DOHH2 (cell line): ENCODE results near the gene C2orf49.

Experiments used
- H3F3A ChIP-seq: fragments of 200-600 bp; sonication (generic), shearing (Covaris generic); 2 replicates; pipeline ENCODE4 v1.6.0; 2016; ENCODE audit warnings: antibody characterized with exemption, mild to moderate bottlenecking; ENCODE audit not compliant: control insufficient read depth, insufficient read depth
- H3K27ac ChIP-seq: fragments of 200-600 bp; sonication (generic); 2 replicates; pipeline ENCODE4 v1.5.1; 2014; ENCODE audit warnings: low read depth, mild to moderate bottlenecking, low read length, moderate library complexity
- H3K27me3 ChIP-seq: fragments of 200-600 bp; sonication (generic); 2 replicates; pipeline ENCODE4 v1.6.1; 2014; ENCODE audit warnings: mild to moderate bottlenecking, low read length, mixed read lengths; ENCODE audit not compliant: control insufficient read depth
- H3K36me3 ChIP-seq: fragments of 200-600 bp; sonication (generic); 2 replicates; pipeline ENCODE4 v1.6.1; 2014; ENCODE audit warnings: mild to moderate bottlenecking, low read length, moderate library complexity, mixed read lengths; ENCODE audit not compliant: control insufficient read depth
- H3K4me1 ChIP-seq: fragments of 200-600 bp; sonication (generic); 2 replicates; pipeline ENCODE4 v1.6.1; 2014; ENCODE audit warnings: mild to moderate bottlenecking, low read length, mixed read lengths; ENCODE audit not compliant: control insufficient read depth
- H3K4me2 ChIP-seq: fragments of 200-600 bp; sonication (generic); 2 replicates; pipeline ENCODE4 v1.6.0; 2014; ENCODE audit warnings: mild to moderate bottlenecking, low read length, moderate library complexity
- H3K4me3 ChIP-seq: fragments of 200-600 bp; sonication (generic); 2 replicates; pipeline ENCODE4 v1.5.1; 2014; ENCODE audit warnings: mild to moderate bottlenecking, low read length, mixed read lengths
- H3K79me2 ChIP-seq: fragments of 200-600 bp; sonication (generic); 2 replicates; pipeline ENCODE4 v1.6.1; 2014; ENCODE audit warnings: mild to moderate bottlenecking, low read length, mixed read lengths; ENCODE audit not compliant: control insufficient read depth
- H3K9me2 ChIP-seq: fragments of 200-600 bp; sonication (generic); replicated peaks from 2 replicates; pipeline ENCODE4 v1.6.1; 2014; ENCODE audit warnings: mild to moderate bottlenecking, low read length, mixed read lengths; ENCODE audit not compliant: control insufficient read depth
- H3K9me3 ChIP-seq: fragments of 200-600 bp; sonication (generic); 2 replicates; pipeline ENCODE4 v1.6.1; 2014; ENCODE audit warnings: antibody characterized with exemption, low read length, mixed read lengths; ENCODE audit not compliant: control insufficient read depth, insufficient read depth
- H4K20me1 ChIP-seq: fragments of 200-600 bp; sonication (generic); 2 replicates; pipeline ENCODE4 v1.6.0; 2014; ENCODE audit warnings: low read depth, mild to moderate bottlenecking, antibody characterized with exemption, low read length, moderate library complexity; ENCODE audit not compliant: control insufficient read depth, insufficient read depth
- EZH2phosphoT487 ChIP-seq: fragments of 200-600 bp; sonication (generic); IDR thresholded peaks from 2 replicates; pipeline ENCODE4 v1.6.1; 2017; ENCODE audit warnings: borderline replicate concordance, mild to moderate bottlenecking, antibody characterized with exemption, low read length, moderate library complexity, mixed read lengths
- TF ChIP-seq, protein P1 (sequence below): fragments of 200-600 bp; sonication (generic); IDR thresholded peaks from one replicate; pipeline ENCODE4 v1.5.1; 2014; ENCODE audit warnings: antibody characterized with exemption, mild to moderate bottlenecking, low read depth, low read length; ENCODE audit not compliant: poor library complexity, severe bottlenecking

The C2orf49 gene

DNA sequence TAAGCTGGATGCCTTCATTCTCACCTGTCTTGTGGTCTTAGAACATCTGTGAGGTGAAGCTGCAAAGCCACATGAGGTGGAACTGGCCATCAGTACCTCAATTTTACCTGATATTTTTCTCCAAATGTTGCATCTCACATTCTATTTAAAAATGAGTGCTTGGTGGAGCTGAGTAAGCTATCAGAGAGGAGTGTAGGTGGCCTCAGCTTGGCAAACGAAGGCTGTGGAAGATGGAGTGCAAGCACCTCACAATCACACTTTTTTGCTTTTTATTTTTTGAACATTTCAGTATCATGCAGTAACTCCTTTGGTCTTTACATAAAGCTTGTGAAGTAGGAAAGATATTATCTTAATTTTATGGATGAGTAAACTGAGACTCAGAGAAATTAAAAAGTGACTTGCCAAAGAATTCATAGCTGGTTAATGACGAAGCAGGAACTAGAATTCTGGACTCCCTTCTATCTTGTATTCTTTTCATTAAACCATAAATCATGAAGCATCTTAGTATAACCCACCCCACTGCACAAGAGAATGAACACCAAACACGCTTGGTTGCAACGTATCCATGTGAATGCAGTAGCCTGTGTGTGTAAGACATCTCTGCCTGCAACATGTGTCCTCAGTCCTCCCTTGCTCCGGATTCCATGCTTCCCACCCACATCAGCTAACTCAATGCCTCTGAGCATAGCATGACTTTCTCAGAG lies 27.2 kb downstream of the C2orf49 start:
- H4K20me1 ChIP-seq, result no peaks in the 10 kb centered on the region
- H3K4me1 ChIP-seq, result peaks cover 1% of the 10 kb centered on the region; the same call in 1 of the 2 replicates
- TF ChIP-seq EZH2phosphoT487, result no peak
- TF ChIP-seq, protein P1, sequence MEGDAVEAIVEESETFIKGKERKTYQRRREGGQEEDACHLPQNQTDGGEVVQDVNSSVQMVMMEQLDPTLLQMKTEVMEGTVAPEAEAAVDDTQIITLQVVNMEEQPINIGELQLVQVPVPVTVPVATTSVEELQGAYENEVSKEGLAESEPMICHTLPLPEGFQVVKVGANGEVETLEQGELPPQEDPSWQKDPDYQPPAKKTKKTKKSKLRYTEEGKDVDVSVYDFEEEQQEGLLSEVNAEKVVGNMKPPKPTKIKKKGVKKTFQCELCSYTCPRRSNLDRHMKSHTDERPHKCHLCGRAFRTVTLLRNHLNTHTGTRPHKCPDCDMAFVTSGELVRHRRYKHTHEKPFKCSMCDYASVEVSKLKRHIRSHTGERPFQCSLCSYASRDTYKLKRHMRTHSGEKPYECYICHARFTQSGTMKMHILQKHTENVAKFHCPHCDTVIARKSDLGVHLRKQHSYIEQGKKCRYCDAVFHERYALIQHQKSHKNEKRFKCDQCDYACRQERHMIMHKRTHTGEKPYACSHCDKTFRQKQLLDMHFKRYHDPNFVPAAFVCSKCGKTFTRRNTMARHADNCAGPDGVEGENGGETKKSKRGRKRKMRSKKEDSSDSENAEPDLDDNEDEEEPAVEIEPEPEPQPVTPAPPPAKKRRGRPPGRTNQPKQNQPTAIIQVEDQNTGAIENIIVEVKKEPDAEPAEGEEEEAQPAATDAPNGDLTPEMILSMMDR, result no peak
- no peaks in the 10 kb centered on the region for H3F3A ChIP-seq
- no peaks in the 10 kb centered on the region for H3K9me3 ChIP-seq
- H3K79me2 ChIP-seq, result no peaks in the 10 kb centered on the region
- no peak overlapping the region for H3K27ac ChIP-seq
- no peak overlapping the region for H3K4me3 ChIP-seq
- no peaks in the 10 kb centered on the region for H3K9me2 ChIP-seq
- H3K4me2 ChIP-seq, result no peak overlapping the region
- no peaks in the 10 kb centered on the region for H3K36me3 ChIP-seq
- H3K27me3 ChIP-seq, result no peaks in the 10 kb centered on the region; the same call in 1 of the 2 replicates

DNA sequence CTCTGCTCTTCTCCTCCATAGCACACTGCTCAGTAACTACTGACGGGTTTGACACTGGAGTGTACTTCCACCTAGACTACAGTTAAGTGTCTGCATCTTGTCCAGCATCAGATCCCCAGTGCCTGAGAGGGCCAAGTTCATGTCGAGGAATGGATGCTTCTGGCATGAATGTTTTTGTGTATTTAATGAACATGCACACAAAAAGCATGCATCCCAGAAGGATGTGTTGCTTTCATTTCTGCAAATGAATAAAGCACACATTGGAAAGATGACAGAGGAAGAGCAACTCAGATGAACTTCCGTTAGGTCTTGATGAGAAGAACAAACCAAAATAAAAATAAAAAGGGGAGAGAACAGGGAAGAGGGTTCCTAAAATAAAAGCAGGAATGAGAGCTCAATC lies 27.9 kb downstream of the C2orf49 start:
- no peaks in the 10 kb centered on the region; the same call in 1 of the 2 replicates for H3K27me3 ChIP-seq
- no peak overlapping the region for H3K4me3 ChIP-seq
- H3K79me2 ChIP-seq, result no peaks in the 10 kb centered on the region
- TF ChIP-seq, protein P1, result no peak
- no peak for TF ChIP-seq EZH2phosphoT487
- no peak overlapping the region for H3K27ac ChIP-seq
- H3K4me1 ChIP-seq, result peaks cover 6% of the 10 kb centered on the region; the same call in 1 of the 2 replicates
- no peaks in the 10 kb centered on the region for H3K9me2 ChIP-seq
- no peaks in the 10 kb centered on the region for H4K20me1 ChIP-seq
- H3K4me2 ChIP-seq, result no peak overlapping the region
- no peaks in the 10 kb centered on the region for H3K9me3 ChIP-seq
- H3F3A ChIP-seq, result no peaks in the 10 kb centered on the region
- no peaks in the 10 kb centered on the region for H3K36me3 ChIP-seq

DNA sequence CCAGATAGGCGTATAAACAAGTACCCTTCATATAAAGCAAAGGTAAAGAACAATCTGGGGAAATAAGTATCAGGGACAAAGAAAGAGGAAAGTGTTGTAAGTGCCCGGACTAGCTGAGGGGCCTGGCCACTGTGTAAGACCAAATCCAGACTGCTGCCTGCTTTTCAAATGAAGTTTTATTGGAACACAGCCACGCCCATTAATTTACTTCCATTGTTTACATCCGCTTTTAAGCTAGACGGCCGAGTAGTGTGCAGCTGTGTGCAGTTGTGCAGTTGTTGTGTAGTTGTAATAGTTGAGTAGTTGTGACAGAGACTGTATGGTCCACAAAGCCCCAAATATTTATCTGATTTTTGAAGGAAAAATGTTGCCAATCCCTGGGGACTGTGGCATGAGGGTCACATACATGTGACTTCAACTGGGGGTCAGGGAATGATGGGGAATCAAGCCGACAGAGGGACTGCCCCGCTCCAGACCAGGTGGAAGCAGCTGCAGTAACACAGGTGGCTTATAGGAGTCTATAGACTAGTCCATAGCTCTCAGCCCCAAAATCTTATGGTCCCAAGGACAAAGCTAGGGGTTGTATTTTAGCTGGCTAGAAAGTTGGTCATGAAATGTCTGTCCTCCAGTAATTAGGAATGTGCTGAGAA lies 31.5 kb downstream of the C2orf49 start:
- TF ChIP-seq EZH2phosphoT487, result no peak
- TF ChIP-seq, protein P1, result no peak
- H3F3A ChIP-seq, result no peaks in the 10 kb centered on the region

More for the DNA sequence above, 31.5 kb downstream of the C2orf49 start:
- H3K79me2 ChIP-seq, result no peaks in the 10 kb centered on the region
- H3K9me2 ChIP-seq, result no peaks in the 10 kb centered on the region
- no peaks in the 10 kb centered on the region for H3K36me3 ChIP-seq
- H4K20me1 ChIP-seq, result no peaks in the 10 kb centered on the region
- H3K27me3 ChIP-seq, result peaks cover 3% of the 10 kb centered on the region; the same call in 1 of the 2 replicates
- peaks cover 6% of the 10 kb centered on the region; the same call in 1 of the 2 replicates for H3K4me1 ChIP-seq
- no peaks in the 10 kb centered on the region for H3K9me3 ChIP-seq
- no peak overlapping the region for H3K4me3 ChIP-seq
- no peak overlapping the region for H3K4me2 ChIP-seq
- no peak overlapping the region for H3K27ac ChIP-seq
